ENCODE data around the gene RAB44.
"Not testable (repeated sequence)": the region's sequence is repeated elsewhere in the genome, so short reads cannot be mapped to it uniquely, and the experiment has no call there.

Gene RAB44

GRCh38 chr6:36722879-36723278 lies 25.3 kb downstream of the RAB44 start:
- Histone ChIP-seq H3K27me3 (ENCODE audit: low read depth, low read length) (no peaks in the 10 kb centered on the region), H3K9me3 (ENCODE audit: insufficient read depth, low read length) (no peaks in the 10 kb centered on the region), H4K20me1 (ENCODE audit: insufficient read depth, low read length) (no peaks in the 10 kb centered on the region), H2AFZ (ENCODE audit: low read depth, low read length) (no peak overlapping the region), H3K4me2 (ENCODE audit: low read length) (no peak overlapping the region), H3K79me2 (ENCODE audit: low read length) (no peaks in the 10 kb centered on the region), H3K4me3 (ENCODE audit: low read length) (no peak overlapping the region), H3K27ac (ENCODE audit: low read length) (no peak overlapping the region), H3K4me1 (ENCODE audit: low read length) (peaks cover 54% of the 10 kb centered on the region), H3K9ac (ENCODE audit: low read length) (no peak overlapping the region), H3K36me3 (replicated peaks; ENCODE audit: low read depth, low read length) (no peaks in the 10 kb centered on the region)
- TF ChIP-seq EZH2phosphoT487 (IDR thresholded peaks at IDR 0.05; ENCODE audit: low read depth) (no peak), CTCF (IDR thresholded peaks at IDR 0.05; ENCODE audit: low read depth, low read length) (no peak)

- not testable (repeated sequence) for H3K4me2 ChIP-seq (ENCODE audit: low read length); H3K4me3 ChIP-seq (ENCODE audit: low read length); H3K27me3 ChIP-seq (ENCODE audit: low read depth, low read length); H3K79me2 ChIP-seq (ENCODE audit: low read length); H3K36me3 ChIP-seq (replicated peaks; ENCODE audit: low read depth, low read length); H3K9me3 ChIP-seq (ENCODE audit: insufficient read depth, low read length); H4K20me1 ChIP-seq (ENCODE audit: insufficient read depth, low read length); H3K27ac ChIP-seq (ENCODE audit: low read length); H3K9ac ChIP-seq (ENCODE audit: low read length); H2AFZ ChIP-seq (ENCODE audit: low read depth, low read length)
- H3K4me1 ChIP-seq (ENCODE audit: low read length) = peaks cover 65% of the 10 kb centered on the region
These were observed 26.4 kb downstream of the RAB44 start for GRCh38 chr6:36723992-36724391.

- no peaks in the 10 kb centered on the region for H3K27me3 ChIP-seq (ENCODE audit: low read depth, low read length)
- TF ChIP-seq EZH2phosphoT487 (IDR thresholded peaks at IDR 0.05; ENCODE audit: low read depth) (no peak), CTCF (IDR thresholded peaks at IDR 0.05; ENCODE audit: low read depth, low read length) (peak; percentile 82)
- H3K9me3 ChIP-seq (ENCODE audit: insufficient read depth, low read length) = no peaks in the 10 kb centered on the region
- peak overlapping the region; percentile 11; the same call in 1 of the 2 replicates for H3K9ac ChIP-seq (ENCODE audit: low read length)
- no peaks in the 10 kb centered on the region for H3K36me3 ChIP-seq (replicated peaks; ENCODE audit: low read depth, low read length)
- H3K27ac ChIP-seq (ENCODE audit: low read length) = peak overlapping the region; percentile 6; the same call in 1 of the 2 replicates
- peaks cover 63% of the 10 kb centered on the region for H3K4me1 ChIP-seq (ENCODE audit: low read length)
- H3K79me2 ChIP-seq (ENCODE audit: low read length) = no peaks in the 10 kb centered on the region
- H2AFZ ChIP-seq (ENCODE audit: low read depth, low read length) = 0 out of 2 replicates have a peak overlapping the region, but pooled peaks have one; percentile 4
- H4K20me1 ChIP-seq (ENCODE audit: insufficient read depth, low read length) = no peaks in the 10 kb centered on the region
- H3K4me3 ChIP-seq (ENCODE audit: low read length) = peak overlapping the region; percentile 43
- H3K4me2 ChIP-seq (ENCODE audit: low read length) = peak overlapping the region; percentile 68
These were observed 27.1 kb downstream of the RAB44 start for GRCh38 chr6:36724514-36725390.

GRCh38 chr6:36725581-36725980 lies 28.0 kb downstream of the RAB44 start:
- H3K4me2 ChIP-seq (ENCODE audit: low read length) = peak overlapping the region; percentile 68
- TF ChIP-seq CTCF (IDR thresholded peaks at IDR 0.05; ENCODE audit: low read depth, low read length) (no peak), EZH2phosphoT487 (IDR thresholded peaks at IDR 0.05; ENCODE audit: low read depth) (no peak)
- no peak overlapping the region for H3K9ac ChIP-seq (ENCODE audit: low read length)
- H3K36me3 ChIP-seq (replicated peaks; ENCODE audit: low read depth, low read length) = no peaks in the 10 kb centered on the region
- no peaks in the 10 kb centered on the region for H3K27me3 ChIP-seq (ENCODE audit: low read depth, low read length)
- no peak overlapping the region for H3K4me3 ChIP-seq (ENCODE audit: low read length)
- no peak overlapping the region for H3K27ac ChIP-seq (ENCODE audit: low read length)
- peaks cover 55% of the 10 kb centered on the region for H3K4me1 ChIP-seq (ENCODE audit: low read length)
- no peak overlapping the region for H2AFZ ChIP-seq (ENCODE audit: low read depth, low read length)
- no peaks in the 10 kb centered on the region for H4K20me1 ChIP-seq (ENCODE audit: insufficient read depth, low read length)
- no peaks in the 10 kb centered on the region for H3K79me2 ChIP-seq (ENCODE audit: low read length)
- no peaks in the 10 kb centered on the region for H3K9me3 ChIP-seq (ENCODE audit: insufficient read depth, low read length)

Measured in OCI-LY3 (cell line).